Stimulated activated naive CD8-positive, alpha-beta T cell treated with anti-CD3 and anti-CD28 coated beads, Interleukin-15, Interleukin-2, amounts not matched to agents 100 ng/mL and 50 ng/mL, for 24 hours (primary cell): ENCODE data around the gene CLIC1.

ENCODE experiments used
- H3K27ac Mint-ChIP-seq: one replicate; pipeline ENCODE4 v1.8.0; 2021; ENCODE audit warnings: mild to moderate bottlenecking, mixed read lengths
- H3K27me3 Mint-ChIP-seq: one replicate; pipeline ENCODE4 v1.8.0; 2021; ENCODE audit warnings: mixed read lengths
- H3K36me3 Mint-ChIP-seq: one replicate; pipeline ENCODE4 v1.8.0; 2021; ENCODE audit warnings: low read depth, mixed read lengths
- H3K4me1 Mint-ChIP-seq: one replicate; pipeline ENCODE4 v1.8.0; 2021; ENCODE audit warnings: low read depth, mixed read lengths
- H3K4me3 Mint-ChIP-seq: one replicate; pipeline ENCODE4 v1.8.0; 2021; ENCODE audit warnings: mild to moderate bottlenecking, mixed read lengths
- H3K9me3 Mint-ChIP-seq: one replicate; pipeline ENCODE4 v1.8.0; 2021; ENCODE audit warnings: mixed read lengths

The CLIC1 gene

GRCh38 chr6:31691564-31692108 lies 44.7 kb downstream of the CLIC1 start:
- H3K9me3 Mint-ChIP-seq, result no peaks in the 10 kb centered on the region
- no peak overlapping the region for H3K4me3 Mint-ChIP-seq
- no peak overlapping the region for H3K27ac Mint-ChIP-seq
- no peaks in the 10 kb centered on the region for H3K27me3 Mint-ChIP-seq
- H3K4me1 Mint-ChIP-seq, result peaks cover 16% of the 10 kb centered on the region
- peaks cover 45% of the 10 kb centered on the region for H3K36me3 Mint-ChIP-seq

- Mint-ChIP-seq H3K27me3 (no peaks in the 10 kb centered on the region), H3K36me3 (peaks cover 41% of the 10 kb centered on the region), H3K4me3 (no peak overlapping the region), H3K9me3 (no peaks in the 10 kb centered on the region), H3K4me1 (peaks cover 16% of the 10 kb centered on the region), H3K27ac (peak overlapping the region; percentile 60)
Measured at GRCh38 chr6:31691078-31691463, 45.3 kb downstream of the CLIC1 start.

DNA sequence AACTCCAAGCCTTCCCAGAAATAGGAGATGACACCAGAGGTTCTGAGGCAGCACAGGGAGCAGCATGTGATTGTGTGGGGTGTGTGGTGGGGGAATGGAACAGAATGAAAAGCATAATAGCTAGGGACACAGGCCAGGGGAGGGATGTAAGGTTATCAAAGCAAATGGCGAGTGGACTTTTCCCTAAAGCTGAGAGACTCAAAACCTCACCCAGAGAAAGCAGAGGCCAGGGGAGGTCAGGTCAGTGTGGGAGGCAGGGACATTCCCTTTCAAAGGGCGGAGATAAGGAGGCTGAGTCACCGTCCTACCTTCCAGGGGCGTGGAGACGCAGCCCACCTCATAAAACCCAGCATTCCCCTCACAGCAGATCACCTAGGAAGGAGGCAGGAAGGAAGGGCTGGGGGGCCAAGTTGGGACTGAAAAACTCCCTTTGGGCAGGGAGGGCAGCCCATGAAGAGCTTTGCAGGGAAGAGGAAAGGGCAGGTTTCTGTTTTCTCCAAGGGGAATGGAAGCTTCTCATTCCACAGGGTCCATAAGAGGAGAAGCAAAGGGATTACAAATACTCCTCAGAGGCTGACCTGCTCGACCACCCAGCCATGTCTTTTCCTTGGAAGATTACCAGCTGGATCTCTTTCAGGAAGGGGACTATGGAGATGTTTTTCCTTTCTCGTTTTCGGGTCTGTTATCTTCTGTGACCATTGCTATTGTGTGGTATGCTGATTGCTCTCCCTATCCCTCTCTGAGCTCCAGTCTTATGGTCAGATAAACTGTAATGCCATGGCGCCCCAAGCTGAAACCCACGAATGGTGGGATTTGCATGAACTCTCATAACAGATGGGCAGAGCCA lies 45.9 kb downstream of the CLIC1 start:
- Mint-ChIP-seq H3K36me3 (peaks cover 41% of the 10 kb centered on the region), H3K27ac (peak overlapping the region; percentile 60), H3K4me3 (no peak overlapping the region)

DNA sequence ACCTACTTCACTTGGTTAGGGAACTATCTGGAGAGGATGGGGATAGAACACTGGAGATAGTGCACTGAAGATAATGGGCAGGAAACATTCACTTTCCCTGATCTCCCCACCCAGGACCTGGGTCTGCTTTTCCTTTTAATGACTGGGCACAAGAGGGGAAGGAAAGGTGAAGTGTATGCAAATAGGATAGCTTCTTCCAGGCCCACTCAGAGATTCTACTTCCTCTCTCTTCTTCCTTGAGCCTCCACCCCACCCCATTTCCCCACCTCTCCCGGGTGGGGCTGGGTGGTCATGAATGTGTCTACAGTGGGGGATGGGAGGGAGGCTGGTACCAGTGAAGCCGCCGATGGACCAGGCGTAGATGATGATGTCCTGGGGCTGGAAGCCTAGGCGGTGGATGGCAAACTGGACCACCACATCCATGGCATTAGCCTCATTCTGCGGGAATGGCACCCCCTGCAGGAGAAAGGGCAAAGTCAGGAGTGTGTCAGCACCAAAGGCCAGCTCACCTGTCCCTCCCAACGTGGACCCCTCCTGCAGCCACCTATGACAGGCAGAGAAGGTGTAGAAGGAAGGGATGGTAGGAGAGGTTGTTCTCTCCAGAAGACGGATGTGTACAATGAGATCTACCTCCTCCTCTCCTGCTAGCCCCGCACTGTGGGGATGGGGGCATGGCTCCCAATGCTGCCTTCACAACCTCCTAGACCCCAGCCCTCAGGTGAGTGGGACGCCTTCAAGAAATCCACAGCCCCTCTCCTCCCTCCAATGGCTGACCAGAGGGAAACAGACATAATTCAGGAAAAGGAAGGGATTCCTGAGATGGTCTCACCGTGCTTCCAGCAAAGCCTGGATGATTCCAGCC lies 46.9 kb downstream of the CLIC1 start:
- Mint-ChIP-seq H3K4me1 (peaks cover 16% of the 10 kb centered on the region), H3K4me3 (no peak overlapping the region), H3K27ac (peak overlapping the region; percentile 49), H3K36me3 (peaks cover 33% of the 10 kb centered on the region), H3K9me3 (no peaks in the 10 kb centered on the region), H3K27me3 (no peaks in the 10 kb centered on the region)

More for the DNA sequence above, 45.9 kb downstream of the CLIC1 start:
- Mint-ChIP-seq H3K9me3 (no peaks in the 10 kb centered on the region), H3K4me1 (peaks cover 16% of the 10 kb centered on the region), H3K27me3 (no peaks in the 10 kb centered on the region)

DNA sequence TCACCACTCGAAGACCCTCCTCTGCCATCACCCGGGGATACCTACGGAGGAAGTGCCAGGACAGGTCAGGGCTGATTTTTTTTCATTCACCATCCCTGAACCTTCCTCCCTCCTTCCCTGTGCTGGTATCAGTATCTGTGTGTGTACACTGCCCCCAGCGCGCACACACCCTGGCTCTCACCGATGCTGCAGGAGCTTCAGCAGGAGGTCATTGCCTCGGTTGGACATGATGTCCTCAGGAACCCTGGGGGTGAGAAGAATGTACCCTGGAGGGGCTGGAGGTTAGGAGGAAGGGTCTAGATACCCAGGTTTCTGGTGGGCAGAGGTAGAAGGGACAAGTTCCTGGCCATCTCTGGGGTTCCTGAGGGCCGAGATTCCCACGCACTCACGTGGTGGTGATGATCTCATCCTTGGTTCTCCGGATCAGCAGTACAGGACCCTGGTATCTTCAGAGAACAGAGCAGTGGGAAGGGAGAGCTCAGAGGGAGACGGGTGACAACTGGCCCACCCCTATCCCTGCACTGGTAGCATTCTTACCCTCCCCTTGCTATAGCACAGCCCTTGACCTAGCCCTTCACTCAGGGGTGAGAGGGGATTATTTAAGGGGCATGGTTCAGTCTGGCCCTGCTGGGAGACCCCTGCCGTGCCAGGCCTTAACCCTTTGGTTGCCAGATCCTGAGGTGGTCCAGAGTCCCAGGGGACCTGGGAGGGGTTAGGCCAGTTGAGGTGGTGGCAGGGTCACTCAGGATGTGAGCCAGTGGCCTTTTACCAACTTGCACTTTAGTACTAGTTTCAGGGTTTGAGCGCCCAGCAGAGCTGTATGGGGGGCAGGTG lies 48.3 kb downstream of the CLIC1 start:
- no peaks in the 10 kb centered on the region for H3K9me3 Mint-ChIP-seq
- peaks cover 16% of the 10 kb centered on the region for H3K4me1 Mint-ChIP-seq
- H3K27me3 Mint-ChIP-seq, result no peaks in the 10 kb centered on the region
- peaks cover 30% of the 10 kb centered on the region for H3K36me3 Mint-ChIP-seq
- H3K27ac Mint-ChIP-seq, result no peak overlapping the region
- no peak overlapping the region for H3K4me3 Mint-ChIP-seq

DNA sequence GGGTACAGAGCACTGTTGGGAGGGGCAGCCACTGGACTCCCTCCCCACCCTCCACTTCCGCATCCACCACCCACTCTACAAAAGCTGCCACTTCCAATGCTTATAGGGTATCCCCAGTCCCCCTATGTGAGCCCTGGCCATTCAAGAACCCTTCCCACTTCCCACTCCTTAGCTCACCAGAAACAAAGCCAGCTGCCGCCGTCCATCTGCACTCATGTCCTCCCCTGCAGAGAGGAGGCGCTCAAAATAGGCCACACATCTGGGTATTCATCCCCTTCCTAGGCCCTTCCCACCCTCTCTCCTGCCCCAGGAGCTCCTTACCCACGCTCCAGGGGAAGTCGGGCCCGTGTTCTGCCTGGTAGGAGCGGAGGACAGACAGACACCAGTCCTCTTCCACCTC lies 49.0 kb downstream of the CLIC1 start:
- no peak overlapping the region for H3K27ac Mint-ChIP-seq
- peaks cover 16% of the 10 kb centered on the region for H3K4me1 Mint-ChIP-seq
- peaks cover 25% of the 10 kb centered on the region for H3K36me3 Mint-ChIP-seq
- H3K4me3 Mint-ChIP-seq, result no peak overlapping the region
- H3K9me3 Mint-ChIP-seq, result no peaks in the 10 kb centered on the region
- H3K27me3 Mint-ChIP-seq, result no peaks in the 10 kb centered on the region

GRCh38 chr6:31686483-31686882 lies 49.8 kb downstream of the CLIC1 start:
- Mint-ChIP-seq H3K36me3 (peaks cover 25% of the 10 kb centered on the region), H3K9me3 (no peaks in the 10 kb centered on the region), H3K27ac (no peak overlapping the region), H3K4me1 (peaks cover 19% of the 10 kb centered on the region), H3K4me3 (no peak overlapping the region), H3K27me3 (no peaks in the 10 kb centered on the region)

- H3K27me3 Mint-ChIP-seq, result no peaks in the 10 kb centered on the region
- no peak overlapping the region for H3K27ac Mint-ChIP-seq
- peaks cover 18% of the 10 kb centered on the region for H3K4me1 Mint-ChIP-seq
- peaks cover 8% of the 10 kb centered on the region for H3K36me3 Mint-ChIP-seq
- H3K9me3 Mint-ChIP-seq, result no peaks in the 10 kb centered on the region
- no peak overlapping the region for H3K4me3 Mint-ChIP-seq
Measured at GRCh38 chr6:31683591-31683990, 52.7 kb downstream of the CLIC1 start.

GRCh38 chr6:31681135-31681671 lies 55.1 kb downstream of the CLIC1 start:
- Mint-ChIP-seq H3K4me3 (peak overlapping the region; percentile 75), H3K27ac (peak overlapping the region; percentile 70), H3K9me3 (no peaks in the 10 kb centered on the region), H3K4me1 (peaks cover 18% of the 10 kb centered on the region), H3K36me3 (no peaks in the 10 kb centered on the region), H3K27me3 (no peaks in the 10 kb centered on the region)
